ENCODE results near the gene MED14. TPM values are rescaled to one million over a fixed set of nuclear protein-coding genes. Genes with fewer than 3 reads are reported as not detected.

Gene MED14
- total RNA-seq, 1 experiment from 2014 or later, result 136 TPM

DNA sequence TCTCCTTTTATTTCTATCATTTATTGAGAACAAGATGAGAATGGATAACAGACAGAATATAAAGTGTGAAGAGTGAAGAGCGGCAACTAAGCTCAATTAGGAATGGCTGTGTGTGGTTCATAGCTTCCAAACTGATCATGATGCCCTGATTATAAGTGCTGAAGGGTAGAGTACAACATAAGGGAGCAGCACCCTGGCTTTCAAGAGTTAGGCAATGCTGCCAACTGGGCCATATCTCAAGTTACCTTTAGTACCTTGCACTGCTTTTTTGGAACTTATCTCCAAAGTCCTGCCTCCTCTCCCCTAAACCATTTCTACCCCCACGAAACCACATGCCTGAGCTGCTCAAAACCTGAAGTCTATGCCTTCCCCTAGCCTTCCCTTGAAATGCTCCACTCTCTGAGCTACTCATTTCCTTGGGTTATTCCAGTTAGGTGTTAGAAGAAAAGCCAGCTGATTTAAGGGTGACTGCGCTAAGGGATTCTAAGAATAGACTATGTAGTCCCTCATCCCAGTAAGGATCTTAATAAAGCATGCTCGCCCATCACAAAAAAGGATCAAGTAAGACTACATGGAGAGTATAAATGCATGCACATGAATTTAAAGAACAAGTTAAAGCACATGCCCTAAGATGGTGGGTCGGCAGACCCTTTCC is 29.6 kb downstream of the MED14 start:
- Histone ChIP-seq H3K56ac (ENCODE audit: insufficient read length, low read depth, low read length) (no peak overlapping the region), H3K4ac (ENCODE audit: low read depth, low read length) (no peak overlapping the region), H3T11ph (ENCODE audit: low read length) (no peak overlapping the region), H2BK12ac (ENCODE audit: insufficient read length, low read depth, low read length) (no peak overlapping the region), H3K14ac (ENCODE audit: insufficient read depth, low read length) (no peak overlapping the region), H3K79me2 (ENCODE audit: insufficient read depth, low read length) (no peaks in the 10 kb centered on the region), H2BK20ac (ENCODE audit: low read depth, low read length, poor library complexity, severe bottlenecking) (no peak overlapping the region), H3K79me1 (ENCODE audit: insufficient read depth, low read depth, low read length, poor library complexity, severe bottlenecking) (no peaks in the 10 kb centered on the region), H3K9me3 (ENCODE audit: control insufficient read depth, low read depth, low read length) (no peaks in the 10 kb centered on the region), H2AFZ (ENCODE audit: low read length) (no peak overlapping the region), H2BK120ac (ENCODE audit: low read depth, low read length, poor library complexity, severe bottlenecking) (no peak overlapping the region), H3K23ac (ENCODE audit: insufficient read length, low read depth, low read length) (no peak overlapping the region), H3K9ac (ENCODE audit: extremely low read depth, insufficient read length, low read length) (no peak overlapping the region), H3K18ac (ENCODE audit: insufficient read length, low read depth, low read length) (no peak overlapping the region), H3K4me1 (ENCODE audit: insufficient read depth, low read length) (no peaks in the 10 kb centered on the region), H3K27me3 (ENCODE audit: insufficient read depth, low read length) (no peaks in the 10 kb centered on the region), H4K91ac (ENCODE audit: insufficient read length, low read depth, low read length) (no peak overlapping the region), H3K27ac (ENCODE audit: insufficient read length, low read depth, low read length) (no peak overlapping the region), H2BK5ac (ENCODE audit: insufficient read length, low read length) (no peak overlapping the region), H3K4me2 (ENCODE audit: insufficient read depth, insufficient read length, low read length) (no peak overlapping the region), H2BK15ac (ENCODE audit: low read depth, low read length) (no peak overlapping the region), H4K5ac (ENCODE audit: insufficient read length, low read depth, low read length) (no peak overlapping the region), H2AK5ac (ENCODE audit: insufficient read length, low read length) (no peak overlapping the region), H3K23me2 (ENCODE audit: insufficient read length, low read depth, low read length, poor library complexity, severe bottlenecking) (no peaks in the 10 kb centered on the region), H4K8ac (replicated peaks; ENCODE audit: insufficient read length, low read depth, low read length) (no peak overlapping the region), H4K20me1 (ENCODE audit: control insufficient read depth, insufficient read depth, insufficient read length) (no peaks in the 10 kb centered on the region)
- TF ChIP-seq CTCF (conservative IDR thresholded peaks at IDR 0.05), result no peak
- H3K4me3 Mint-ChIP-seq, result no peak overlapping the region
- peaks cover 40 to 43% of the 10 kb centered on the region in 2 experiments for H3K9me3 Mint-ChIP-seq
- H3K27ac Mint-ChIP-seq, result peak overlapping the region in 1 of 3 experiments; percentile 88; a peak in 3 of 7 replicates
- peaks cover 41 to 84% (median 77%) of the 10 kb centered on the region in 3 experiments for H3K36me3 Mint-ChIP-seq (ENCODE audit: insufficient read depth in 1 of 3, low read depth in 3 of 3)
- no CpG with 5 or more reads among the region's 5 CpGs for WGBS (ENCODE audit: extremely low coverage, insufficient read length, low lambda C conversion rate)
- no peaks in the 10 kb centered on the region for H3K4me1 Mint-ChIP-seq
- DNase-seq, result no peak
- H3K27me3 Mint-ChIP-seq (ENCODE audit: low read depth), result no peaks in the 10 kb centered on the region

Measured in H9 (cell line).